NCI-H146 (cell line): ENCODE results near the gene APH1B.

Experiments used
- DNase-seq: peaks from one replicate; lab custom pipeline; 2025; lab: John Stamatoyannopoulos, UW

Gene APH1B

GRCh38 chr15:63353887-63354286 lies 76.5 kb downstream of the APH1B start:
- DNase-seq: no peak

DNA sequence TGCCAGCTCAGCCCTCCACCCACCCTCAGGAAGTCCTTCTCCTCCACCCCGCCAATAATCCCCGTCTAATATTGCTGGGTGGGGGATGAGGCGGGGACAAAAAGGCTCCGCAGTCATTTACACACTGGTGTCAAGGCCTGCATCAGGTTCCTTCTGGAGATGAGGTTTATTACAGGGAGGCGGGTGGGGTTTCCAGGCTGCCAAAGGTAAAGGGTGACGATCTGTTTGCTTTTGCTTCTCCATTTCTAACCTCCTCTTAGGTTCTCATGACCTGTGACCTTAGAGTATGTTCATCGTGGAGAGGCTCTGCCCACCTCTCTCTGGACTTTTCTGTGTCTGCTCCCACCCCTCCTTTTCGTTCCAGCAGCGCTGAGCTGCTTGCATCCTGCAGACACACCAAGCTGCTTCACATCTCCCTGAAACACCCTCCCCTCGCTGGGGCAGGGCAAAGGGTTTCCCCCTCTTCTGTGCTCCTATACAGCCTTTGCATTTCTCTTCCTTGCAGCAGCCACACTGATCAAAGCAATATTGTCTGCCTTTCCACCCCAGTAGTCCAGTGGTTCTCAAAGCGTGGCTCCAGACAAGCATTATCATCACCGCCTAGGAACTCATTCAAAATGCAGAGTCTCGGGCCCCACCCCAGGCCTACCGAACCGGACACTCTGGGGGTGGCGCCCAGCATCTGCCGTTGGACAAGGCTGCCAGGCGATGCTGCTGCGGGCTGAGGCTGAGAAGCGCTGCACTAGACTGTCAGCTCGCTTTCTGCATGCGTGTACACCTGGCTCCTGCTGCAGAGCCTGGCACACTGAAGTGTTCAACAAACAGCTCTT lies 77.6 kb downstream of the APH1B start:
- no peak for DNase-seq

- no peak for DNase-seq
These were observed 79.7 kb downstream of the APH1B start for GRCh38 chr15:63357061-63357460.

GRCh38 chr15:63357731-63358130 lies 80.3 kb downstream of the APH1B start:
- DNase-seq: no peak

GRCh38 chr15:63358241-63359029 lies 81.0 kb downstream of the APH1B start:
- no peak for DNase-seq
